ENCODE measurements around the gene ACAT2.

- TF ChIP-seq CTCF (IDR thresholded peaks at IDR 0.05; ENCODE audit: insufficient read depth, low read length) (no peak), REST (IDR thresholded peaks at IDR 0.05; ENCODE audit: insufficient replicate concordance, low read depth) (no peak), POLR2AphosphoS5 (IDR thresholded peaks at IDR 0.05; ENCODE audit: low read depth) (no peak), GABPA (IDR thresholded peaks at IDR 0.05; ENCODE audit: low read depth) (no peak)
Measured at GRCh38 chr6:159819098-159819497, 57.3 kb downstream of the ACAT2 start.
